ENCODE data around the gene RAPGEF4. TPM values are rescaled to one million over a fixed set of nuclear protein-coding genes. Genes with fewer than 3 reads are reported as not detected.

The RAPGEF4 gene
- total and polyA plus RNA-seq, 2 of the 4 experiments (the other 2 are of a cell fraction): 1.7 to 3.2 TPM

DNA sequence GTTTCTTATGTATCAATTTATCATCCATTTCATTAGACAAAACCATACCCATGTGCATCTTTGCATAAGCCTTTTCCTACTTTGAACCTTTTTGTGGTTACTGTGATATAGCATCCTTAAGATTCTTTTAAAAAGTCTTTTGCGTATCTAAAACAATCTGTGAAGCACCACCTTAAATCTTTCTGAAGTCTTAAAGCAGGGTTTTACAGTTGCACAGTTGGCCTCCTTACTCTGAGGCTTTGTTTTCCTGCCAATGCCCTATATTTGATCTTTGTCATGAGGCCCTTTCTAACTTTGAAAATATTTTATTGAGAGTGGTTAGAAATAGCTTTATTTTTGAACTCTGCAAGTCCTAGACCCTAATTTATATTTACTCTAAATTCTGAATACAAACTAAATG is 176.6 kb downstream of the RAPGEF4 start:
- no peak overlapping the region for H4K8ac ChIP-seq (ENCODE audit: low read depth in 2 of 2, low read length in 2 of 2)
- no peaks in the 10 kb centered on the region for H4K20me1 ChIP-seq (ENCODE audit: insufficient read depth, low read length)
- TF ChIP-seq CHD1 (IDR thresholded peaks at IDR 0.05; ENCODE audit: low read depth, low read length) (no peak), SMC3 (IDR thresholded peaks at IDR 0.05; ENCODE audit: low read depth, low read length) (no peak), RCOR1 (IDR thresholded peaks at IDR 0.05; ENCODE audit: insufficient replicate concordance, low read length) (no peak), NFE2L2 (IDR thresholded peaks at IDR 0.05; ENCODE audit: low read depth, low read length) (no peak), MAZ (IDR thresholded peaks at IDR 0.05; ENCODE audit: borderline replicate concordance, low read depth, low read length) (no peak), RFX5 (IDR thresholded peaks at IDR 0.05; ENCODE audit: low read depth, low read length) (no peak)
- TF ChIP-seq, protein P1, sequence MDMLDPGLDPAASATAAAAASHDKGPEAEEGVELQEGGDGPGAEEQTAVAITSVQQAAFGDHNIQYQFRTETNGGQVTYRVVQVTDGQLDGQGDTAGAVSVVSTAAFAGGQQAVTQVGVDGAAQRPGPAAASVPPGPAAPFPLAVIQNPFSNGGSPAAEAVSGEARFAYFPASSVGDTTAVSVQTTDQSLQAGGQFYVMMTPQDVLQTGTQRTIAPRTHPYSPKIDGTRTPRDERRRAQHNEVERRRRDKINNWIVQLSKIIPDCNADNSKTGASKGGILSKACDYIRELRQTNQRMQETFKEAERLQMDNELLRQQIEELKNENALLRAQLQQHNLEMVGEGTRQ (IDR thresholded peaks at IDR 0.05; ENCODE audit: low read depth, low read length): no peak
- DNase-seq: no peak
- in situ Hi-C loops (cut with MboI; ENCODE audit: low sequenced_read_pairs) (no loop called here), intact Hi-C loops (cut with micrococcal nuclease) (no loop called here), dilution Hi-C loops (cut with HindIII; ENCODE audit: low sequenced_read_pairs, unreplicated experiment) (no loop called here)
- H3K9me1 ChIP-seq (ENCODE audit: insufficient read depth, low read length): no peaks in the 10 kb centered on the region
- no peak overlapping the region for H2BK15ac ChIP-seq (ENCODE audit: low read depth, low read length)
- no peak overlapping the region for H3K9ac ChIP-seq (ENCODE audit: low read depth, low read length)
- ChIA-PET CTCF (no interaction called here), POLR2A (ENCODE audit: unreplicated experiment) (no interaction called here)
- WGBS, 2 experiments (ENCODE audit: extremely low coverage in 2 of 2, insufficient read length in 1 of 2): no CpG with 5 or more reads among the region's 1 CpG
- no peak for ATAC-seq (ENCODE audit: low read depth)
- no peak overlapping the region for H4K5ac ChIP-seq (ENCODE audit: low read depth, low read length)
- no peak overlapping the region for H2AFZ ChIP-seq (replicated peaks; ENCODE audit: low read length, poor library complexity)
- no peak overlapping the region for H4K91ac ChIP-seq (ENCODE audit: insufficient read depth, low read depth, low read length)
- H2BK20ac ChIP-seq (ENCODE audit: low read depth, low read length): no peak overlapping the region
- no peaks in the 10 kb centered on the region for H3K4me1 ChIP-seq (ENCODE audit: control insufficient read depth, insufficient read depth, low read length)
- H3K23ac ChIP-seq (ENCODE audit: low read depth, low read length): no peak overlapping the region
- H3K4me2 ChIP-seq (ENCODE audit: low read depth, low read length): no peak overlapping the region
- H3K27ac ChIP-seq (ENCODE audit: insufficient read depth, low read length): no peak overlapping the region
- H3K18ac ChIP-seq (ENCODE audit: low read depth, low read length): no peak overlapping the region
- H3K4me3 ChIP-seq (ENCODE audit: insufficient read depth, low read depth, low read length): no peak overlapping the region
- no peak overlapping the region for H3K14ac ChIP-seq (replicated peaks; ENCODE audit: low read depth, low read length)
- BruUV-seq (replicated peaks): no TSS peak
- no peak overlapping the region for H2BK5ac ChIP-seq (ENCODE audit: low read depth, low read length, poor library complexity, severe bottlenecking)
- H3K4ac ChIP-seq (ENCODE audit: low read depth, low read length): no peak overlapping the region
- H3K27me3 ChIP-seq (ENCODE audit: control insufficient read depth, insufficient read depth, low read length): no peaks in the 10 kb centered on the region
- H2BK120ac ChIP-seq (ENCODE audit: low read depth, low read length): no peak overlapping the region
- no peaks in the 10 kb centered on the region for H3K79me1 ChIP-seq (ENCODE audit: low read depth in 1 of 2, low read length in 2 of 2)
- no peak overlapping the region for H2AK9ac ChIP-seq (replicated peaks; ENCODE audit: low read depth, low read length, poor library complexity)
- H3K56ac ChIP-seq (ENCODE audit: extremely low read depth, insufficient read depth, low read length): no peak overlapping the region
- H2AK5ac ChIP-seq (ENCODE audit: low read depth, low read length): no peak overlapping the region
- no peaks in the 10 kb centered on the region for H3K9me3 ChIP-seq (ENCODE audit: control insufficient read depth, insufficient read depth, low read length)
- no peaks in the 10 kb centered on the region for H3K36me3 ChIP-seq (ENCODE audit: control insufficient read depth, insufficient read depth, low read length)

Data from IMR-90 (cell line).